Tibial nerve (tissue), 4 donors: Measurements from ENCODE around the gene TDRD9.

ENCODE experiments used
- CTCF ChIP-seq, 5 experiments: fragments of 200-600 bp in 3 of 5; fragments of 450-650 bp in 2 of 5; sonication (generic) in 3 of 5; IDR thresholded peaks; one replicate each; pipeline ENCODE4 v1.5.1; 2016 to 2019; ENCODE audit warnings: antibody characterized with exemption in 5 of 5, mild to moderate bottlenecking in 3 of 5, moderate library complexity in 2 of 5
- EP300 ChIP-seq, 2 donors: sonication (generic); formaldehyde crosslinking; IDR thresholded peaks; one replicate each; pipeline ENCODE4 v1.6.1; 2017; ENCODE audit warnings: antibody characterized with exemption in 2 of 2, mild to moderate bottlenecking in 1 of 2
- POLR2A ChIP-seq, 2 donors: fragments of 450-650 bp; IDR thresholded peaks; one replicate each; pipeline ENCODE4 v1.6.1; 2017; ENCODE audit warnings: antibody characterized with exemption in 2 of 2, mild to moderate bottlenecking in 2 of 2, moderate library complexity in 2 of 2

- TF ChIP-seq POLR2A (IDR thresholded peaks at IDR 0.05), result no peak
- no peak for TF ChIP-seq EP300 (IDR thresholded peaks at IDR 0.05)
- TF ChIP-seq CTCF (IDR thresholded peaks at IDR 0.05), result no peak
Observed at GRCh38 chr14:104030958-104031357, 102.7 kb downstream of the TDRD9 start.
